Upper lobe of right lung (tissue), 1 donor: Measurements from ENCODE around the gene DYDC1. TPM values are rescaled to one million over a fixed set of nuclear protein-coding genes. Genes with fewer than 3 reads are reported as not detected.

Source experiments
- ATAC-seq: fragments of 200-7000 bp; cut with Tn5 transposase; one replicate; pipeline ENCODE4 v1.9.1; 2020; ENCODE audit warnings: mild to moderate bottlenecking, moderate library complexity
- DNase-seq: peaks from one replicate; pipeline ENCODE4 v3.0.0-alpha.2; 2020
- H3K27ac ChIP-seq: fragments of 200-600 bp; one replicate; pipeline ENCODE4 v1.8.0; 2022
- H3K27me3 ChIP-seq: fragments of 200-600 bp; one replicate; pipeline ENCODE4 v1.8.0; 2022; ENCODE audit warnings: mild to moderate bottlenecking
- H3K36me3 ChIP-seq: fragments of 200-600 bp; one replicate; pipeline ENCODE4 v1.8.0; 2022
- H3K4me1 ChIP-seq: fragments of 200-600 bp; one replicate; pipeline ENCODE4 v1.8.0; 2022
- H3K4me3 ChIP-seq: fragments of 200-600 bp; one replicate; pipeline ENCODE4 v1.8.0; 2022; ENCODE audit warnings: mild to moderate bottlenecking
- H3K9me3 ChIP-seq: fragments of 200-600 bp; one replicate; pipeline ENCODE4 v1.8.0; 2022
- CTCF ChIP-seq: fragments of 200-600 bp; IDR thresholded peaks from one replicate; pipeline ENCODE4 v1.8.0; 2022; ENCODE audit warnings: antibody characterized with exemption
- intact Hi-C: fragments of 100-400 bp; cut with DNase I; formaldehyde crosslinking; loops from one replicate; pipeline ENCODE4 v1.11.0; 2022
- total RNA-seq: library from RNA; stranded (reverse); fragmentation: NEBNext Ultra II Directional; extraction: Animal tissue kit (Norgen Biotek cat#: 25700); gene quantifications from one replicate; pipeline ENCODE4 v1.2.1, GENCODE V29; 2021
- donor health status: DM: no; HTN: yes; CAD: no; lungs with severe emphysema.

DYDC1 gene
- total RNA-seq, 1 donor from 2014 or later = not detected

GRCh38 chr10:80333983-80334382 is 22.6 kb downstream of the DYDC1 start:
- ATAC-seq (peak; percentile 24), DNase-seq (no peak)
- Histone ChIP-seq H3K27ac (no peak overlapping the region), H3K9me3 (no peaks in the 10 kb centered on the region), H3K4me3 (no peak overlapping the region), H3K36me3 (no peaks in the 10 kb centered on the region), H3K4me1 (no peaks in the 10 kb centered on the region), H3K27me3 (peaks cover under 1% of the 10 kb centered on the region)
- intact Hi-C loops = no loop called here
- no peak for TF ChIP-seq CTCF

GRCh38 chr10:80324891-80325364 is 31.6 kb downstream of the DYDC1 start:
- H3K27ac ChIP-seq = no peak overlapping the region
- intact Hi-C loops = no loop called here
- peaks cover 3% of the 10 kb centered on the region for H3K27me3 ChIP-seq
- DNase-seq (no peak), ATAC-seq (no peak)
- H3K4me1 ChIP-seq = no peaks in the 10 kb centered on the region
- TF ChIP-seq CTCF = no peak
- H3K9me3 ChIP-seq = no peaks in the 10 kb centered on the region
- H3K4me3 ChIP-seq = no peak overlapping the region
- no peaks in the 10 kb centered on the region for H3K36me3 ChIP-seq

- H3K36me3 ChIP-seq = no peaks in the 10 kb centered on the region
- no peaks in the 10 kb centered on the region for H3K9me3 ChIP-seq
- no peak overlapping the region for H3K4me3 ChIP-seq
- intact Hi-C loops = no loop called here
- H3K4me1 ChIP-seq = no peaks in the 10 kb centered on the region
- ATAC-seq (no peak), DNase-seq (no peak)
- no peak for TF ChIP-seq CTCF
- H3K27ac ChIP-seq = no peak overlapping the region
- H3K27me3 ChIP-seq = peaks cover 3% of the 10 kb centered on the region
Measured at GRCh38 chr10:80324086-80324485, 32.5 kb downstream of the DYDC1 start.

- Histone ChIP-seq H3K4me1 (no peaks in the 10 kb centered on the region), H3K27ac (no peak overlapping the region), H3K4me3 (no peak overlapping the region), H3K9me3 (no peaks in the 10 kb centered on the region), H3K36me3 (no peaks in the 10 kb centered on the region), H3K27me3 (no peaks in the 10 kb centered on the region)
- no peak for TF ChIP-seq CTCF
- intact Hi-C loops = no loop called here
- ATAC-seq (no peak), DNase-seq (no peak)
Measured at GRCh38 chr10:80323311-80323710, 33.2 kb downstream of the DYDC1 start.

GRCh38 chr10:80322711-80323110 is 33.8 kb downstream of the DYDC1 start:
- H3K27ac ChIP-seq = no peak overlapping the region
- no peak overlapping the region for H3K4me3 ChIP-seq
- no peak for TF ChIP-seq CTCF
- no peaks in the 10 kb centered on the region for H3K9me3 ChIP-seq
- DNase-seq = no peak
- intact Hi-C loops = no loop called here
- H3K4me1 ChIP-seq = no peaks in the 10 kb centered on the region
- no peaks in the 10 kb centered on the region for H3K27me3 ChIP-seq
- H3K36me3 ChIP-seq = no peaks in the 10 kb centered on the region
- ATAC-seq = no peak

- no peak for TF ChIP-seq CTCF
- no peaks in the 10 kb centered on the region for H3K27me3 ChIP-seq
- DNase-seq (no peak), ATAC-seq (no peak)
- no peaks in the 10 kb centered on the region for H3K4me1 ChIP-seq
- no peak overlapping the region for H3K27ac ChIP-seq
- intact Hi-C loops = no loop called here
- no peaks in the 10 kb centered on the region for H3K9me3 ChIP-seq
- no peak overlapping the region for H3K4me3 ChIP-seq
- no peaks in the 10 kb centered on the region for H3K36me3 ChIP-seq
Measured at GRCh38 chr10:80322158-80322557, 34.4 kb downstream of the DYDC1 start.
